GDM1 (cell line): Measurements from ENCODE around the gene CP.
"Not testable (repeated sequence)": the region's sequence is repeated elsewhere in the genome, so short reads cannot be mapped to it uniquely, and the experiment has no call there.

ENCODE experiments used
- DNase-seq: peaks from one replicate; lab custom pipeline; 2025; lab: John Stamatoyannopoulos, UW

The CP gene

GRCh38 chr3:149221783-149222517 lies at the start of gene CP:
Gene CP (minus strand): TSS chr3:149221829. CDS start chr3:149221792, 37 bp downstream.
- DNase-seq, result no peak

GRCh38 chr3:149270180-149270579 lies 48.6 kb upstream of the CP start:
- no peak for DNase-seq

- DNase-seq, result no peak
These were observed 48.1 kb upstream of the CP start for GRCh38 chr3:149269687-149270086.

- DNase-seq, result no peak
These were observed 45.9 kb upstream of the CP start for GRCh38 chr3:149267565-149267964.

GRCh38 chr3:149266736-149267135 lies 45.1 kb upstream of the CP start:
- no peak for DNase-seq

GRCh38 chr3:149263856-149264255 lies 42.2 kb upstream of the CP start:
- no peak for DNase-seq

GRCh38 chr3:149258714-149259113 lies 37.1 kb upstream of the CP start:
- no peak for DNase-seq

- no peak for DNase-seq
These were observed 36.7 kb upstream of the CP start for GRCh38 chr3:149258298-149258697.

GRCh38 chr3:149252272-149252671 lies 30.6 kb upstream of the CP start:
- no peak for DNase-seq

GRCh38 chr3:149251186-149251585 lies 29.6 kb upstream of the CP start:
- no peak for DNase-seq

- DNase-seq, result no peak
These were observed 26.5 kb upstream of the CP start for GRCh38 chr3:149247929-149248691.

GRCh38 chr3:149247008-149247710 lies 25.5 kb upstream of the CP start:
- DNase-seq, result no peak

- DNase-seq, result no peak
These were observed 24.3 kb upstream of the CP start for GRCh38 chr3:149245738-149246451.

GRCh38 chr3:149243540-149243939 lies 21.9 kb upstream of the CP start:
- no peak for DNase-seq

GRCh38 chr3:149239357-149239936 lies 17.8 kb upstream of the CP start:
- no peak for DNase-seq

GRCh38 chr3:149238268-149238667 lies 16.6 kb upstream of the CP start:
- not testable (repeated sequence) for DNase-seq

GRCh38 chr3:149235599-149236424 lies 14.2 kb upstream of the CP start:
- DNase-seq, result no peak

- DNase-seq, result no peak
These were observed 13.1 kb upstream of the CP start for GRCh38 chr3:149234671-149235245.

- DNase-seq, result no peak
These were observed 11.7 kb upstream of the CP start for GRCh38 chr3:149233323-149233722.

- no peak for DNase-seq
These were observed 10.2 kb upstream of the CP start for GRCh38 chr3:149231871-149232270.
